Right lobe of liver (tissue), 6 donors: ENCODE measurements around the gene NF1. TPM values are rescaled to one million over a fixed set of nuclear protein-coding genes. Genes with fewer than 3 reads are reported as not detected.
A peak's percentile ranks its signal among the peaks of the same experiment; 100 is the strongest.

Experiments
- ATAC-seq, 4 donors: fragments of 200-7000 bp; cut with Tn5 transposase; one replicate each; pipeline ENCODE4 v1.9.1; 2020; ENCODE audit warnings: mild to moderate bottlenecking in 4 of 4, moderate library complexity in 4 of 4
- DNase-seq, 3 donors: peaks; one replicate each; pipeline ENCODE4 v3.0.0-alpha.2; 2020
- H3K27ac ChIP-seq, 3 donors: fragments of 200-600 bp; one replicate each; pipeline ENCODE4 v1.8.0; 2022
- H3K27me3 ChIP-seq, 2 donors: fragments of 200-600 bp; one replicate each; pipeline ENCODE4 v1.8.0; 2022
- H3K36me3 ChIP-seq, 4 donors: fragments of 200-600 bp; sonication (generic) in 1 of 4; one replicate each; pipeline versions ENCODE4 v1.5.1 to v1.8.0; 2017 to 2022; ENCODE audit warnings: control low read depth in 1 of 4
- H3K4me1 ChIP-seq, 4 donors: fragments of 200-600 bp; sonication (generic) in 1 of 4; one replicate each; pipeline versions ENCODE4 v1.5.1 to v1.8.0; 2017 to 2022; ENCODE audit warnings: control low read depth in 1 of 4
- H3K4me3 ChIP-seq, 3 donors: fragments of 200-600 bp; one replicate each; pipeline ENCODE4 v1.8.0; 2022
- H3K9me3 ChIP-seq, 4 donors: fragments of 200-600 bp; sonication (generic) in 1 of 4; one replicate each; pipeline versions ENCODE4 v1.5.1 to v1.8.0; 2017 to 2022; ENCODE audit warnings: control low read depth in 1 of 4
- CTCF ChIP-seq, 4 donors: fragments of 200-600 bp in 3 of 4; fragments of 450-650 bp in 1 of 4; IDR thresholded peaks; one replicate each; pipeline versions ENCODE4 v1.5.1 to v1.8.0; 2016 to 2022; ENCODE audit warnings: antibody characterized with exemption in 4 of 4, mild to moderate bottlenecking in 2 of 4
- POLR2A ChIP-seq: fragments of 450-650 bp; IDR thresholded peaks from one replicate; pipeline ENCODE4 v1.6.1; 2017; ENCODE audit warnings: antibody characterized with exemption, mild to moderate bottlenecking
- WGBS: methylation state at CpG from one replicate; pipeline ENCODE4 v1.1.6; 2018; ENCODE audit warnings: low coverage, low lambda C conversion rate; ENCODE audit not compliant: insufficient coverage; ENCODE audit errors: missing lambda C conversion rate; 5-methylcytosine and 5-hydroxymethylcytosine counted together
- intact Hi-C, 2 donors: fragments of 100-400 bp; cut with DNase I; formaldehyde crosslinking; loops; one replicate each; pipeline versions ENCODE4 v1.11.2 to v1.14.1; 2022
- total RNA-seq, 6 experiments: library from RNA; depleted of rRNA in 2 of 6; stranded (reverse); fragments of >200 nt in 2 of 6; fragmentation: NEBNext Ultra II Directional in 3 of 6; extraction: Animal tissue kit (Norgen Biotek cat#: 25700) in 3 of 6; gene quantifications; one replicate each; pipeline versions ENCODE4 v1.1.0 to v1.2.4, GENCODE V29; 2016 to 2023
- donor health status: DM: no; HTN: yes; CAD: no.
- donor health status: DM: no; HTN: no; CAD: no.
- donor health status: DM: no; HTN: no; CAD: no.
- donor health status: DM: no; HTN: yes; CAD: no.
- donor health status: DM: no; HTN: yes; CAD: no.

The NF1 gene
- total RNA-seq, 6 experiments from 2014 or later = 26.6 to 35.3 (median 30.0) TPM

- ATAC-seq = peak; percentile 84 to 94 (median 90)
- intact Hi-C loops = no loop called here
- TF ChIP-seq POLR2A (no peak), CTCF (IDR thresholded peaks at IDR 0.05) (no peak)
- WGBS = 38% methylated on average over 2 of the region's 2 CpGs
- Histone ChIP-seq H3K27me3 (no peaks in the 10 kb centered on the region), H3K27ac (no peak overlapping the region), H3K9me3 (no peaks in the 10 kb centered on the region), H3K36me3 (no peaks in the 10 kb centered on the region), H3K4me1 (no peaks in the 10 kb centered on the region), H3K4me3 (no peak overlapping the region)
- DNase-seq = no peak
These were observed 179.5 kb downstream of the NF1 start for GRCh38 chr17:31274252-31274651.

GRCh38 chr17:31275116-31275515, 180.3 kb downstream of the NF1 start:
- Histone ChIP-seq H3K27ac (no peak overlapping the region), H3K27me3 (no peaks in the 10 kb centered on the region), H3K4me3 (no peak overlapping the region), H3K36me3 (no peaks in the 10 kb centered on the region), H3K9me3 (no peaks in the 10 kb centered on the region), H3K4me1 (no peaks in the 10 kb centered on the region)
- ATAC-seq (no peak), DNase-seq (no peak)
- intact Hi-C loops = no loop called here
- TF ChIP-seq POLR2A (no peak), CTCF (IDR thresholded peaks at IDR 0.05) (no peak)
- WGBS = 90% methylated on average over 1 of the region's 1 CpG

- intact Hi-C loops = no loop called here
- no peak for ATAC-seq
These were observed 184.6 kb downstream of the NF1 start for GRCh38 chr17:31279401-31279800.

GRCh38 chr17:31281061-31281460, 186.3 kb downstream of the NF1 start:
- H3K27ac ChIP-seq = no peak overlapping the region
- H3K27me3 ChIP-seq = no peaks in the 10 kb centered on the region
- H3K4me3 ChIP-seq = no peak overlapping the region
- no peaks in the 10 kb centered on the region for H3K9me3 ChIP-seq
- no peaks in the 10 kb centered on the region for H3K4me1 ChIP-seq
- TF ChIP-seq POLR2A (no peak), CTCF (IDR thresholded peaks at IDR 0.05) (no peak)
- no peaks in the 10 kb centered on the region for H3K36me3 ChIP-seq
- ATAC-seq = no peak
- intact Hi-C loops = no loop called here
- 100% methylated on average over 2 of the region's 2 CpGs for WGBS
- no peak for DNase-seq

More at GRCh38 chr17:31279401-31279800, 184.6 kb downstream of the NF1 start:
- H3K27ac ChIP-seq = no peak overlapping the region
- no peak for DNase-seq
- no peaks in the 10 kb centered on the region for H3K9me3 ChIP-seq
- H3K4me1 ChIP-seq = no peaks in the 10 kb centered on the region
- no peak overlapping the region for H3K4me3 ChIP-seq
- no peaks in the 10 kb centered on the region for H3K36me3 ChIP-seq
- H3K27me3 ChIP-seq = no peaks in the 10 kb centered on the region
- 100% methylated on average over 2 of the region's 2 CpGs for WGBS
- TF ChIP-seq CTCF (IDR thresholded peaks at IDR 0.05) (no peak), POLR2A (no peak)

- DNase-seq (no peak), ATAC-seq (no peak)
- Histone ChIP-seq H3K36me3 (no peaks in the 10 kb centered on the region), H3K27me3 (no peaks in the 10 kb centered on the region), H3K27ac (no peak overlapping the region), H3K9me3 (no peaks in the 10 kb centered on the region), H3K4me3 (no peak overlapping the region), H3K4me1 (no peaks in the 10 kb centered on the region)
- TF ChIP-seq POLR2A = no peak
- TF ChIP-seq CTCF (IDR thresholded peaks at IDR 0.05) = no peak
- intact Hi-C loops = no loop called here
These were observed 189.1 kb downstream of the NF1 start for GRCh38 chr17:31283841-31284240.
